ENCODE measurements around the gene SLC5A11.
"Not testable (repeated sequence)": the region's sequence is repeated elsewhere in the genome, so short reads cannot be mapped to it uniquely, and the experiment has no call there.

Gene SLC5A11

GRCh38 chr16:24879684-24880083 is 33.9 kb downstream of the SLC5A11 start:
- TF ChIP-seq CTCF (IDR thresholded peaks at IDR 0.05; ENCODE audit: control insufficient read depth, extremely low read depth, insufficient read depth) = no peak
- no peak for DNase-seq (ENCODE audit: low read depth)
- no peak overlapping the region for H3K4me3 ChIP-seq (ENCODE audit: low read depth, low read length)

- DNase-seq (ENCODE audit: low read depth) = no peak
- no peak overlapping the region for H3K4me3 ChIP-seq (ENCODE audit: low read depth, low read length)
- no peak for TF ChIP-seq CTCF (IDR thresholded peaks at IDR 0.05; ENCODE audit: control insufficient read depth, extremely low read depth, insufficient read depth)
Observed at GRCh38 chr16:24883714-24884151, 38.0 kb downstream of the SLC5A11 start.

- no peak overlapping the region for H3K4me3 ChIP-seq (ENCODE audit: low read depth, low read length)
- no peak for DNase-seq (ENCODE audit: low read depth)
- TF ChIP-seq CTCF (IDR thresholded peaks at IDR 0.05; ENCODE audit: control insufficient read depth, extremely low read depth, insufficient read depth) = no peak
Observed at GRCh38 chr16:24887472-24887871, 41.7 kb downstream of the SLC5A11 start.

- no peak for TF ChIP-seq CTCF (IDR thresholded peaks at IDR 0.05; ENCODE audit: control insufficient read depth, extremely low read depth, insufficient read depth)
- no peak for DNase-seq (ENCODE audit: low read depth)
- H3K4me3 ChIP-seq (ENCODE audit: low read depth, low read length) = no peak overlapping the region
Observed at GRCh38 chr16:24890746-24891145, 45.0 kb downstream of the SLC5A11 start.

GRCh38 chr16:24896439-24896838 is 50.7 kb downstream of the SLC5A11 start:
- TF ChIP-seq CTCF (IDR thresholded peaks at IDR 0.05; ENCODE audit: control insufficient read depth, extremely low read depth, insufficient read depth) = no peak
- H3K4me3 ChIP-seq (ENCODE audit: low read depth, low read length) = no peak overlapping the region
- DNase-seq (ENCODE audit: low read depth) = no peak

GRCh38 chr16:24897522-24897921 is 51.8 kb downstream of the SLC5A11 start:
- H3K4me3 ChIP-seq (ENCODE audit: low read depth, low read length); DNase-seq (ENCODE audit: low read depth): not testable (repeated sequence)

GRCh38 chr16:24900230-24900629 is 54.5 kb downstream of the SLC5A11 start:
- no peak overlapping the region for H3K4me3 ChIP-seq (ENCODE audit: low read depth, low read length)
- DNase-seq (ENCODE audit: low read depth) = no peak
- no peak for TF ChIP-seq CTCF (IDR thresholded peaks at IDR 0.05; ENCODE audit: control insufficient read depth, extremely low read depth, insufficient read depth)
